OCI-LY7 (cell line): ENCODE data around the gene SUMF1. TPM values are rescaled to one million over a fixed set of nuclear protein-coding genes. Genes with fewer than 3 reads are reported as not detected.

Experiments used
- BruUV-seq: library from RNA; stranded (reverse); fragments of 400-500 nt; replicated peaks from 2 replicates; lab custom pipeline; 2021; lab: Mats Ljungman, UMichigan
- CTCF ChIA-PET: fragments of 300-600 bp; sonication (Branson Sonifier 250); formaldehyde crosslinking; loops from one replicate; lab custom pipeline; 2022; ENCODE audit warnings: antibody characterized with exemption; ENCODE audit not compliant: unreplicated experiment; lab: Charles Lee
- POLR2A ChIA-PET: fragments of 300-600 bp; sonication (Branson Sonifier 250); formaldehyde crosslinking; loops from one replicate; lab custom pipeline; 2022; ENCODE audit warnings: antibody characterized with exemption; lab: Charles Lee
- DNase-seq: peaks from one replicate; pipeline ENCODE4 v3.0.0-alpha.2; 2015; ENCODE audit warnings: low spot score
- H2AFZ ChIP-seq: fragments of 200-600 bp; sonication (generic), shearing (Covaris generic); 2 replicates; pipeline ENCODE4 v1.6.1; 2014; ENCODE audit warnings: mild to moderate bottlenecking, antibody characterized with exemption, low read length, moderate library complexity
- H3K27ac ChIP-seq: fragments of 200-600 bp; sonication (generic); 2 replicates; pipeline ENCODE4 v1.5.1; 2014; ENCODE audit warnings: mixed run types, low read depth, mild to moderate bottlenecking, moderate library complexity, low read length, inconsistent platforms; ENCODE audit not compliant: poor library complexity, severe bottlenecking
- H3K36me3 ChIP-seq: fragments of 200-600 bp; sonication (generic); 2 replicates; pipeline ENCODE4 v1.6.1; 2014; ENCODE audit warnings: mild to moderate bottlenecking, antibody characterized with exemption, low read length, moderate library complexity, mixed read lengths; ENCODE audit not compliant: insufficient read depth
- H3K4me1 ChIP-seq: fragments of 200-600 bp; sonication (generic); 2 replicates; pipeline ENCODE4 v1.5.1; 2014; ENCODE audit warnings: mild to moderate bottlenecking, low read length; ENCODE audit not compliant: insufficient read depth, poor library complexity, severe bottlenecking
- H3K4me2 ChIP-seq: fragments of 200-600 bp; sonication (generic); 2 replicates; pipeline ENCODE4 v1.6.1; 2014; ENCODE audit warnings: mild to moderate bottlenecking, low read length
- H3K4me3 ChIP-seq: fragments of 200-600 bp; sonication (generic); 2 replicates; pipeline ENCODE4 v1.5.1; 2014; ENCODE audit warnings: mild to moderate bottlenecking, low read depth, low read length; ENCODE audit not compliant: poor library complexity, severe bottlenecking
- H3K79me2 ChIP-seq: fragments of 200-600 bp; sonication (generic); 2 replicates; pipeline ENCODE4 v1.6.1; 2016; ENCODE audit warnings: low read depth, mild to moderate bottlenecking, low read length, moderate library complexity, mixed read lengths; ENCODE audit not compliant: insufficient read depth
- H3K9me2 ChIP-seq: fragments of 200-600 bp; sonication (generic); 2 replicates; pipeline ENCODE4 v1.6.1; 2016; ENCODE audit warnings: mild to moderate bottlenecking, low read length, mixed read lengths; ENCODE audit not compliant: insufficient read depth
- H3K9me3 ChIP-seq: fragments of 200-600 bp; sonication (generic); 2 replicates; pipeline ENCODE4 v1.6.1; 2014; ENCODE audit warnings: mild to moderate bottlenecking, mixed run types, low read length, mixed read lengths
- H4K20me1 ChIP-seq: fragments of 200-600 bp; sonication (generic); 2 replicates; pipeline ENCODE4 v1.6.1; 2014; ENCODE audit warnings: mild to moderate bottlenecking, antibody characterized with exemption, low read length, moderate library complexity, mixed read lengths; ENCODE audit not compliant: insufficient read depth
- EZH2phosphoT487 ChIP-seq: fragments of 200-600 bp; sonication (generic); IDR thresholded peaks from 2 replicates; pipeline ENCODE4 v1.6.1; 2018; ENCODE audit warnings: low read depth, borderline replicate concordance, mild to moderate bottlenecking, mixed run types, antibody characterized with exemption, low read length, moderate library complexity, mixed read lengths
- intact Hi-C: fragments of 100-400 bp; cut with micrococcal nuclease; formaldehyde crosslinking; loops from one replicate; pipeline ENCODE4 v1.10.0; 2022; ENCODE audit not compliant: unreplicated experiment
- total RNA-seq, 2 experiments: library from RNA; depleted of rRNA in 1 of 2; stranded (reverse); fragments of >200 nt in 1 of 2; shearing (Covaris generic) in 1 of 2; gene quantifications; 2 replicates each; pipeline ENCODE4 v1.2.3, GENCODE V29; 2014 to 2022
- TF ChIP-seq, protein P1 (sequence below): fragments of 200-600 bp; sonication (generic); conservative IDR thresholded peaks from 2 replicates; pipeline ENCODE4 v1.5.1; 2014; ENCODE audit warnings: mild to moderate bottlenecking, antibody characterized with exemption, low read length, moderate library complexity, mixed read lengths

The SUMF1 gene
- total RNA-seq, 2 experiments from 2014 or later: 9.1 to 11.9 TPM

DNA sequence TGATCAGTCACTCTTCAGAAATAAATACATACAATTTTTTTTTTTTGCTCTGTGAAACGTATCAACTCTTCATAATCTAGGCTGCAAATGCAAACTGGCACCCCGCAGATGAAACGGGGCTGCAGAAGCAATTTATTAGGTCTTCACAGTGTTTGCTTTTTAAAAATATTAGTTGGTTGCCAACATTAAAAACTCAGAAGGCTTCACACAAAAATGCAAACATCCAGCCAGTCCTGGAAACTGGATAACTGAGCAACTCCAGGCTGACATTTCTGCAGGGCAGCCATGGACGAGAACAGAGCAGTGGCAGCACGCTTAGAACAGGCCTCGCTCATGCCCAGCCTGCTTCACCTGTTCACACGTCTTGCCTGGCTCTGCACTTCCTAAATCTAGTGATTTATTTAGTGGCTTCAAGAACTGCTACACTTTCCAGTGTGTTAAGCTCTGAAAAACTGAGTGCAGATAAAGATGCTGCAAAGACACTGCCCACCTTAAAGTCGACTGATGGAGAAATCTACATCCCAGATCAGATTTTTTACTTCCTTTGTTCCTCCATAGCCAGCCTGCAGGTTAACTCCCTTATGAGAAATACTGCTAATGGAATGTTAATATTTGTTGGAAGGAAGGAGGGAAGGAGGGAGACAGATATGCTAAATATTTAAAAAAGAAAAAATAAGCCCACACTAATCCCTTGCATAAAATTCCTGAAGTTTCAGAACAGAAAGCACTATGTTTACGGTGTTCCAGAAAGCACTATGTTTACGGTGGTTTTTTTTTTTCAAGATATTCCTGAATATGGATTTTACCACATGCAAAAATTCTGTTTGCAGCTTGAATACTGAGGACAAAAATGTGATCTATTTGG, 110.3 kb downstream of the SUMF1 start:
- POLR2A ChIA-PET: no interaction called here
- Histone ChIP-seq H3K9me3 (no peaks in the 10 kb centered on the region), H3K4me1 (no peaks in the 10 kb centered on the region), H3K9me2 (no peaks in the 10 kb centered on the region), H3K4me3 (no peak overlapping the region), H3K79me2 (no peaks in the 10 kb centered on the region), H2AFZ (no peak overlapping the region), H4K20me1 (no peaks in the 10 kb centered on the region), H3K4me2 (no peak overlapping the region), H3K36me3 (no peaks in the 10 kb centered on the region), H3K27ac (no peak overlapping the region)
- DNase-seq: no peak
- intact Hi-C loops: no loop called here
- no TSS peak for BruUV-seq
- CTCF ChIA-PET: no interaction called here
- TF ChIP-seq, protein P1, sequence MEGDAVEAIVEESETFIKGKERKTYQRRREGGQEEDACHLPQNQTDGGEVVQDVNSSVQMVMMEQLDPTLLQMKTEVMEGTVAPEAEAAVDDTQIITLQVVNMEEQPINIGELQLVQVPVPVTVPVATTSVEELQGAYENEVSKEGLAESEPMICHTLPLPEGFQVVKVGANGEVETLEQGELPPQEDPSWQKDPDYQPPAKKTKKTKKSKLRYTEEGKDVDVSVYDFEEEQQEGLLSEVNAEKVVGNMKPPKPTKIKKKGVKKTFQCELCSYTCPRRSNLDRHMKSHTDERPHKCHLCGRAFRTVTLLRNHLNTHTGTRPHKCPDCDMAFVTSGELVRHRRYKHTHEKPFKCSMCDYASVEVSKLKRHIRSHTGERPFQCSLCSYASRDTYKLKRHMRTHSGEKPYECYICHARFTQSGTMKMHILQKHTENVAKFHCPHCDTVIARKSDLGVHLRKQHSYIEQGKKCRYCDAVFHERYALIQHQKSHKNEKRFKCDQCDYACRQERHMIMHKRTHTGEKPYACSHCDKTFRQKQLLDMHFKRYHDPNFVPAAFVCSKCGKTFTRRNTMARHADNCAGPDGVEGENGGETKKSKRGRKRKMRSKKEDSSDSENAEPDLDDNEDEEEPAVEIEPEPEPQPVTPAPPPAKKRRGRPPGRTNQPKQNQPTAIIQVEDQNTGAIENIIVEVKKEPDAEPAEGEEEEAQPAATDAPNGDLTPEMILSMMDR: no peak
- TF ChIP-seq EZH2phosphoT487: no peak

DNA sequence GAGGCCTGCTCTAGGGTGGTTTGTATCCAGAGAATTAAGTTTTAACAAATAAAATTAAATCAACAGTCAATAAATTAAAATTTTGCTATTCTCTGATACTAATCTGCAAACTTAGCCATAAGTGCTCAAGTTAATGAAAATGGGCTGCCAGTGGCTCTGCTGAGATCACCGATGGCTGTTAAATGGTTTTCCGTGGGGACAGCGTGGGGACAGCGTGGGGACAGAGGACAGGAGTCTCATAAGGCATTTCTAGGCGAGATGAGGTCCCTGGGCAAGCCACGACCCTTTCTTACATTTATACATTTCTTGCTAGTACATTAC, 110.9 kb downstream of the SUMF1 start:
- no peaks in the 10 kb centered on the region for H3K4me1 ChIP-seq
- H2AFZ ChIP-seq: no peak overlapping the region
- intact Hi-C loops: no loop called here
- H4K20me1 ChIP-seq: no peaks in the 10 kb centered on the region
- no peaks in the 10 kb centered on the region for H3K9me3 ChIP-seq
- H3K9me2 ChIP-seq: no peaks in the 10 kb centered on the region
- BruUV-seq: no TSS peak
- TF ChIP-seq, protein P1: no peak
- TF ChIP-seq EZH2phosphoT487: no peak
- no peaks in the 10 kb centered on the region for H3K36me3 ChIP-seq
- no peak for DNase-seq
- ChIA-PET POLR2A (no interaction called here), CTCF (no interaction called here)
- H3K79me2 ChIP-seq: no peaks in the 10 kb centered on the region
- H3K27ac ChIP-seq: no peak overlapping the region
- H3K4me2 ChIP-seq: no peak overlapping the region
- H3K4me3 ChIP-seq: no peak overlapping the region

DNA sequence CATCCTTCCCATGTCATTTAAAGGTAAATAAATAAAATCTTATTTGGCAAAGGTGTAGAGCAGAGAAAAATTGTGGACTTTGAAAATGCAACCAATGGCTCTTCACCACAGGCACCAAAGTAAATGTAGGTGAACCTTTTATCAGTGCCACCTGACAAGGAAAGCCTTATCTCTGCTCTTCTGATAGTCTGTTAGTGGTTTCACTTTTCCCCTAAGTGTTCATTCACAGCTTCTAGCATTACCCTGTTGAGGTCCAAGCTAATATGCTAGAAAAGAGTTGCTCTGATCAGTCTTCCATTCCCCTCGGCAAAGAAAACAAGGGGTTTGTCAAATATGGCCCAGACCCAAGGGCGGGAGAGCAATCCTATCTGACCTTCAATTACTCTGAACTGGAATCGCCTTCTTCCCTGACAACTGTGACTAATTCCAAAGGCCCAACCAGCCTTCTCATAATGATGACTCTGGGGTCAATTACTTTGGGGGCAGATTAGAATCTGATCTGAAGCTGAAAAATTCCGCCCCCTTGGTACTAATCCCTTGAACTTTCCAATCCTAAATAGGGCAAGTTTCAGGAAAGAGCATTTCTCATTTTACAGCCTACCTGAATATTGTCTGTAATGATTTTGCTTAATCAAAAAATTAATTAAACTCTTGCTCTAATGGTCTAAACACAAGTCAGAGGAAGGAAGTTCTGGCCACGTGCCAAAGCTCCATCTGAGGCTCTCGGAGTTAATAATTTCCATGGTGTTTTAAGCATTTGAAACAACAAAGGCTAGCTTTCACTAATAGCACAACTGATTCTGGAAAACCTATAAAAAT, 111.5 kb downstream of the SUMF1 start:
- H3K9me3 ChIP-seq: no peaks in the 10 kb centered on the region
- no peaks in the 10 kb centered on the region for H4K20me1 ChIP-seq
- H3K36me3 ChIP-seq: no peaks in the 10 kb centered on the region
- no peak overlapping the region for H3K27ac ChIP-seq
- H2AFZ ChIP-seq: no peak overlapping the region
- DNase-seq: no peak
- H3K4me2 ChIP-seq: no peak overlapping the region
- no peaks in the 10 kb centered on the region for H3K79me2 ChIP-seq
- TF ChIP-seq, protein P1: no peak
- TF ChIP-seq EZH2phosphoT487: no peak
- ChIA-PET CTCF (no interaction called here), POLR2A (no interaction called here)
- H3K4me1 ChIP-seq: no peaks in the 10 kb centered on the region
- intact Hi-C loops: no loop called here
- BruUV-seq: no TSS peak
- no peak overlapping the region for H3K4me3 ChIP-seq
- H3K9me2 ChIP-seq: no peaks in the 10 kb centered on the region
